HG02840 (cell line): ENCODE results near the gene GARS1.

Source experiments
- ATAC-seq: cut with Tn5 transposase; IDR thresholded peaks from one replicate; pipeline ENCODE4 v1.9.1; 2021; ENCODE audit warnings: mild to moderate bottlenecking, moderate library complexity, moderate number of reproducible peaks; ENCODE audit not compliant: unreplicated experiment, low FRiP score

GARS1 gene, protein sequence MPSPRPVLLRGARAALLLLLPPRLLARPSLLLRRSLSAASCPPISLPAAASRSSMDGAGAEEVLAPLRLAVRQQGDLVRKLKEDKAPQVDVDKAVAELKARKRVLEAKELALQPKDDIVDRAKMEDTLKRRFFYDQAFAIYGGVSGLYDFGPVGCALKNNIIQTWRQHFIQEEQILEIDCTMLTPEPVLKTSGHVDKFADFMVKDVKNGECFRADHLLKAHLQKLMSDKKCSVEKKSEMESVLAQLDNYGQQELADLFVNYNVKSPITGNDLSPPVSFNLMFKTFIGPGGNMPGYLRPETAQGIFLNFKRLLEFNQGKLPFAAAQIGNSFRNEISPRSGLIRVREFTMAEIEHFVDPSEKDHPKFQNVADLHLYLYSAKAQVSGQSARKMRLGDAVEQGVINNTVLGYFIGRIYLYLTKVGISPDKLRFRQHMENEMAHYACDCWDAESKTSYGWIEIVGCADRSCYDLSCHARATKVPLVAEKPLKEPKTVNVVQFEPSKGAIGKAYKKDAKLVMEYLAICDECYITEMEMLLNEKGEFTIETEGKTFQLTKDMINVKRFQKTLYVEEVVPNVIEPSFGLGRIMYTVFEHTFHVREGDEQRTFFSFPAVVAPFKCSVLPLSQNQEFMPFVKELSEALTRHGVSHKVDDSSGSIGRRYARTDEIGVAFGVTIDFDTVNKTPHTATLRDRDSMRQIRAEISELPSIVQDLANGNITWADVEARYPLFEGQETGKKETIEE

DNA sequence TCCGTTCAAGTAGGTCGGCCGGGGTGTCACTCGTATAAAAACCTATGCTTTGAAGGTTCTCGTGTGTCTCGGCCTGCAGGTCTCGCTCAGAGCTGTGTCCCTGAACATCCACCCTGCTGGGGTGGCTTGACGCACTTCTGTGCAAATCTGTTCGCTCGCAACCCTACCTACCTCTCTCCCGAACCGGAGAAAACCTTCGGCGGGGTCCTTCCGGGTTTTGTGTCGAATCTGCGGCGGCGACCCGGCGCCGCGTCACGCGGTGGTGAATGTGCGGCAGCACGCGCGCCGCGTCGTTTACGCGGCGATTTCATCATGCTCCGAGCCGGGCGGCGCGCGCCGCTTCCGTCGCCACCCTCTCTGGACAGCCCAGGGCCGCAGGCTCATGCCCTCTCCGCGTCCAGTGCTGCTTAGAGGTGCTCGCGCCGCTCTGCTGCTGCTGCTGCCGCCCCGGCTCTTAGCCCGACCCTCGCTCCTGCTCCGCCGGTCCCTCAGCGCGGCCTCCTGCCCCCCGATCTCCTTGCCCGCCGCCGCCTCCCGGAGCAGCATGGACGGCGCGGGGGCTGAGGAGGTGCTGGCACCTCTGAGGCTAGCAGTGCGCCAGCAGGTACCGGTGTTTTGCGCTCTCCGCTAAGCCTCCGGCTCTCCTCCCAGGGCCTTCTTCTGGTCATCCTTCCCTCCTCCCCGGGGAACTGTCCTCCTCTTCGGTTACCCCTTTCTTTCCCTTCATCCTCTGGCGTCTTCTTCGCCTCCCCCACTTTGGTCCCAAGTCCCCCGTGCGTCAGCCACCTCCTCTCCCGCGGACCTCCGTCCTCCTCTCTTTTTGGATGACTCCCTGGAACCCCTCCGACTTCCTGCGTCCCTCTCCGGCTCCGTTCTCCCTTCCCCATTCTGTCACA, at the start of gene GARS1:
TSS of gene GARS1 (plus strand) at position 339 of the 896 bp plus-strand sequence. CDS start at position 383, 44 bp downstream.
- peak; percentile 81 for ATAC-seq

DNA sequence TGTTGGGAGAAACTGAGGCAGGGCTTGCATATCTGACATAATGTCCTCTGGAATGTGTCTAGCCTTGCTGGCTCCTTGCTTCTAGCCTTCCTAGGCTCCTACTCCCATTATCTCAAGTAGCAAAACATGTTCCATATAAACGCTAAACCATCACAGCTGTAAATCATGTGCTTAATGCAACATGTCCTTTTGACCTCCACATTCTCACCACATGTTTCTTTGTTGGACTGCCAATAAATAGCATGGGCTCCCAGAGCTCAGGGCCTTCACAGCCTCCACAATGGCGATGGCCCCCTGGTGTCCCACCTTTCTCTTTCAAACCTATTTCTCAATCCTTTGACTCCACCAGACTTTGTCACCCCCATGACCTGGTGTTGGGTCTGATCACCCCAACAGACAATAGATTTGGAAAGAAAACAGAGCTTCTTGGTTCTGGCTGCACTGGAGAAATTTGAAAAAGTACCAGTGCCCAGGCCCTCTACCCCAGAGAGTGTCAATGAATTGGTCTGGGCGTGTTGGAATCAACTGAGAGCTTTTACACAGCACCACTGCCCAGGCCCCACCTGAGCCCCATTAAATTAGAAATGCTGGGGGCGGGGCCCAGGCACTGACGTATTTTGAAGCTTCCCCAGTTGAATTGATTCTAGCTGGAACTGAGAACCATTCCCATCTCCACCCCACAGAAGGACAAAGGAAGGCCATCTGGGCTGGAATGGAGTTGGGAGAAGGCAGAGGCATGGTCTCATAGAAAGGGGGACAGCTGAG, 48.7 kb upstream of the GARS1 start:
- ATAC-seq = no peak

- no peak for ATAC-seq
These were observed 48.1 kb upstream of the GARS1 start for GRCh38 chr7:30546596-30546995.

- ATAC-seq = no peak
These were observed 45.8 kb upstream of the GARS1 start for GRCh38 chr7:30548845-30549244.

DNA sequence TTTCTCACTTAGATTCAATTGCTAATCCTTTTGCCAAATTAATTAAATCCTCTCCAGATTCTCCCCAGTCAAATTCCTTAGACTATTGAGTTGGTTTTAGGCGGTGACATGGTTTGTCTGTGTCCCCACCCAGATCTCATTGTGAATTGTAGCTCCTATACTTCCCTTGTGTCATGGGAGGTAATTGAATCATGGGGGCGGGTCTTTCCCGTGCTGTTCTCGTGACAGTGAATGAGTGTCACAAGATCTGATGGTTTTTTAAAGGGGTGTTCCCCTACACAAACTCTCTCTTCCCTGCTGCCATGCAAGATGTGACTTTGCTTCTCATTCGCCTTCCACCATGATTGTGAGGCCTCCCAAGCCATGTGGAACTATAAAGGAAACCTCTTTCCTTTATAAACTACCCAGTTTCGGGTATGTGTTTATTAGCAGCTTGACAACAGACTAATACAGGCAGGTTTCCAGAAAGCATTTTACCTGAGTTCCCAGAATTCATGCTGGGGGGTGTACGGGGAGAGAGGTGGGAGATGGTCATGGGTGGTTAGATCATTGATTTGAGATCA, 44.7 kb upstream of the GARS1 start:
- ATAC-seq = no peak

- no peak for ATAC-seq
These were observed 42.3 kb upstream of the GARS1 start for GRCh38 chr7:30552330-30552729.

GRCh38 chr7:30553141-30553540, 41.5 kb upstream of the GARS1 start:
- no peak for ATAC-seq

GRCh38 chr7:30553546-30553945, 41.1 kb upstream of the GARS1 start:
- no peak for ATAC-seq

DNA sequence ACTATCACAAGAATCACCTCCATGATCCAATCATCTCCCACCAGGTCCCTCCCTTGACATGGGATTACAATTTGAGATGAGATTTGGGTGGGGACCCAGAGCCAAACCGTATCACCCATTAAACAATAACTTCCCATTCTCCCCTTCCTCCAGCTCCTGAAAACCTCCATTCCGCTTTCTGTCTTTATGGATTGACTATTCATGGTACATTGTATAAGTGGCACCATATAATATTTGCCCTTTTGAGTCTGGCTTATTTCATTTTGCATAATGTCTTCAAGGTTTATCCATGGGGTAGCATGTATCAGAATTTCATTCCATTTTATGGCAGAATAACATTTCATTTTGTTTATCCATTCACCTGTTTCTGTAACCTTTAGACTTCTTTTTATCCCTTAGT, 39.2 kb upstream of the GARS1 start:
- no peak for ATAC-seq

- no peak for ATAC-seq
These were observed 37.8 kb upstream of the GARS1 start for GRCh38 chr7:30556840-30557239.

- ATAC-seq = no peak
These were observed 37.4 kb upstream of the GARS1 start for GRCh38 chr7:30557245-30557644.

DNA sequence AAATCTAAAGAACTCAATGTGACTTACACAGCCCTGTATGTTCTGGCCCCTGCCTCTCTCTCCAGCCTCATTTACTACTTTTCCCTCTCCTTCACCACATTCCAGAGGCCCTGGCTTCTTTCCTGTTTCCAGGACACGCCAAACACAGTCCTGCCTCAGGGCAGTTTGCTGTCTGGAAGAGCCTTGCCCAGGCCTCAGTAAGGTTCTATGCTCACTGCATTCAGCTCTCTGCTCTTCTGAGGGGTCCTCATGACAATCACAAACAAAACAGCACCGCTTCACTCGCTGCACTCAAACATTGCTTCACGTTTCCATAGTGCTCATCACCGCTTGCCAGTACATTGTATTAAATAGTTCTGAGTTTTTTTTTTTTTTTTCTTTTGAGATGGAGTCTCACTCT, 35.1 kb upstream of the GARS1 start:
- ATAC-seq = no peak

GRCh38 chr7:30561389-30561788, 33.3 kb upstream of the GARS1 start:
- no peak for ATAC-seq

- ATAC-seq = no peak
These were observed 32.2 kb upstream of the GARS1 start for GRCh38 chr7:30562498-30562897.

DNA sequence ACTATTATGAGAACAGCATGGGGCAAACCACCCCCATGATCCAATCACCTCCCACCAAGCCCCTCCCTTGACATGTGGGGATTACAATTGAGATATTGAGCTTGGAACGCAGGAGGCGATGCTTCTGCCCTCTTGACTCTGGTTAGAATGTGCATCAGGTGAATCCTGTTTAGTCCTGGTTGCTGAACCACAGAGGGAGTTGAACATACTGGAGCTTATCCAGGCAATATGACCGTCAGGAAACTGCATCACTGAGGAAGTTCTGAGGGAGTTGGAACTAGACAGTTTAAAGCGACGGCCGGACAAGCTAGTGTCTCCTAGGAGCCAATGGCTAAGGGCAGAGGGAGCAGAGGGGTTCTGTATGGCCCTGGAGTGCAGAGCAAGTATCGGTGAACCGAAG, 31.8 kb upstream of the GARS1 start:
- ATAC-seq = no peak

DNA sequence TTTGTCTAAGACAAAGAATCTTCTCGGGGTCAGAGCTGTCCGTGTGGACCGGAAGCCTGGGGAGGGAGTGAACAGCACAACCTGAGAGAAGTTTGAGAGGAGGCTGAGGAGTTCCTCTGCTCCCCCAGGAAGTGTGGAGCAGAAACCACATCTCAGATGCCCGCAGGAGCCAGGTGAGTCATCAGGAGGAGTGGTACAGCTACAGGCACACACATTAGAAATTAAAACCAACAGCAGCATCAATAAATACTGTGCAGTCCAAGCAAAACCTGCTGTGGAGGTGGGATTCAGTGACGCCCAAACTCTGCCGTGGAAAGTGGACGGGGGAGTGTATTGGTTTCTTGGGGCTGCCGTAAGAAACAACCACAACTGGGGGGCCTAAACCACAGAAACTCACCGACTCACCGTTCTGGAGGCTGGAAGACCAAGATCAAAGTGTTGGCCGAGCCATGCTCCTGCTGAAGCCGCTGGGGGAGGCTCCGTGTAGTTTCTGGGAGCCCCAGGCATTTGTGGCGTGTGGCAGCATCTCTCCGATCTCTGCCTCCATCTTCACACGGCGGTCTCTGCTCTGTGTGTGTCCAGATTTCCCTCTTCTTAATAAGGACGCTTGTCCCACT, 31.2 kb upstream of the GARS1 start:
- ATAC-seq = no peak

DNA sequence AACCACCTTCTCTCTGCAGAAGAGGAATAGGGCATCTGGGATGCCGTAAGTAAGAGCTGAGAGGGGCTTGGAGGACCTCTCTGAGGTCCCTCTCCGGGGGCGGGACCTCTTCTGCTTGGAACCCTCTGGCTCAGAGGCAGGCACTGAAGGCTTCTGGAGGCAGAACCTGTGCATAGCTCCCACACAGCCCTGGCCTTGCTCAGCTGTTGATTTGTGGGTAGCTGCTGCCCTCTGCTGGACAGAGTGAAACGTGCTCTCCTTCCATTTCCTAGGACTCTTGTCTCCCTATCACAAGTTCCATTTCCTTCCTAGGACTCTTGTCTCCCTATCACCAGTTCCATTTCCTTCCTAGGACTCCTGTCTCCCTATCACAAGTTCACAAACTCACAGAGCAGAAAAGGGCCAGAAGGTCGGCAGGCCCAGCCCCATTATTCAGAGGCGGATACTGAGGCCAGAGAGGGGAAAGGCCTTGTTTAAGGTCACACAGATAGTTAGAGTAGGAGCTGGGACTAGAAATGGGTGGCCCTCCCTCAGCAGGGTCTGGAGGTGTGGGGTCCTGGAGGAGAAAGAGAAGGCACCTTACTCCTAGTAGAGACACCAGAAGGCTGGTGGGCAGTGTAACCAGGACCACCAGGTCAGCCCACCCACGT, 30.3 kb upstream of the GARS1 start:
- peak; percentile 73 for ATAC-seq

DNA sequence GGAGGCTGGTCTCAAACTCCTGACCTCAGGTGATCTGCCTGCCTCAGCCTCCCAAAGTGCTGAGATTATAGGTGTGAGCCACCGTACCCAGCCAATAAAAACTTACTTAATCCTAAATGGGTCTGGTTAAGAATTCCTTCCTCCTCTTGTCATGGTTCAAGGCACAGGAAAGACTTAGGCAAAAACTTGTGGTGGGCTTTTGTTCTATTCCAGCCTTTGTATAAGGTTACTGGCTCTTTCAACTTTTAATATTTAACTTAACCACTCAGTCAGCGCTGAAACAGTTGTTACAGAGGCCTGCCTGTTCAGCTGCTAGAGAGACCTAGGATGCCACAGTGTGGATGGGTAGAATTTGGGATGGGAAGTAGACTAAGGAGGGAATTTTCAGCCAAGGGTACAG, 28.1 kb upstream of the GARS1 start:
- no peak for ATAC-seq

DNA sequence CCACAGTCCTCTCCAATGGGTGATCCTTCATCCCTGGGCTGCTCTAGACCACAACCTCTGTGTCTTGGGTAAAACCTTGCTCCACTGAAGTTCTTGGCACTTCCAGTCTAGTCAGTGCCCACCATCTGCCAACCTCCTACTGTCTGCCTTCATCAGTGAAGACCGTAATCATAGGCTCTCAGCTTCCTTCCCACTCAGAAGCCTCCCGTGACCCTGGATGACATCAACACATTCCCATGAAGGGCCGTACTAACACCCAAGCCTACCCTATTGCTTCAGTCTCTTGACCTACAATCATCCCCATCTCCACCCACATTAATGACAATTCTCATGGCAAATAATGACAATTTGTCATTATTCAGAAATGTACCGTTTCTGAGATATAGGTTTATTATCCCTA, 27.6 kb upstream of the GARS1 start:
- no peak for ATAC-seq
